Measurements from ENCODE around the gene CFHR3.
"Not testable (repeated sequence)": the region's sequence is repeated elsewhere in the genome, so short reads cannot be mapped to it uniquely, and the experiment has no call there.

DNA sequence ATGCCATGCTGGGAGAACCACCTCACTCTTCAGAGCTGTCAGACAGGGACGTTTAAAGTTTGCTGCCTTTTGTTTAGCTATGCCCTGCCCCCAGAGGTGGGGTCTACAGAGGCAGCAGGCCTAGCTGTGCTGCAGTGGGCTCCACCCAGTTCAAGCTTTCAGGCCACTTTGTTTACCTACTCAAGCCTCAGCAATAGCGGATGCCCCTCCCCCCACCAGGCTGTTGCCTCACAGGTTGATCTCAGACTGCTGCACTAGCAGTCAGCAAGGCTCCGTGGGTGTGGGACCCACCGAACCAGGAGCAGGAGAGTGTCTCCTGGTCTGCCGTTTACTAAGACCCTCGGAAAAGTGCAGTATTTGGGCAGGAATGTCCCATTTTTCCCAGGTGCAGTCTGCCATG lies 42.8 kb downstream of the CFHR3 start:
- TF ChIP-seq, protein P1, sequence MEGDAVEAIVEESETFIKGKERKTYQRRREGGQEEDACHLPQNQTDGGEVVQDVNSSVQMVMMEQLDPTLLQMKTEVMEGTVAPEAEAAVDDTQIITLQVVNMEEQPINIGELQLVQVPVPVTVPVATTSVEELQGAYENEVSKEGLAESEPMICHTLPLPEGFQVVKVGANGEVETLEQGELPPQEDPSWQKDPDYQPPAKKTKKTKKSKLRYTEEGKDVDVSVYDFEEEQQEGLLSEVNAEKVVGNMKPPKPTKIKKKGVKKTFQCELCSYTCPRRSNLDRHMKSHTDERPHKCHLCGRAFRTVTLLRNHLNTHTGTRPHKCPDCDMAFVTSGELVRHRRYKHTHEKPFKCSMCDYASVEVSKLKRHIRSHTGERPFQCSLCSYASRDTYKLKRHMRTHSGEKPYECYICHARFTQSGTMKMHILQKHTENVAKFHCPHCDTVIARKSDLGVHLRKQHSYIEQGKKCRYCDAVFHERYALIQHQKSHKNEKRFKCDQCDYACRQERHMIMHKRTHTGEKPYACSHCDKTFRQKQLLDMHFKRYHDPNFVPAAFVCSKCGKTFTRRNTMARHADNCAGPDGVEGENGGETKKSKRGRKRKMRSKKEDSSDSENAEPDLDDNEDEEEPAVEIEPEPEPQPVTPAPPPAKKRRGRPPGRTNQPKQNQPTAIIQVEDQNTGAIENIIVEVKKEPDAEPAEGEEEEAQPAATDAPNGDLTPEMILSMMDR (IDR thresholded peaks at IDR 0.05): not testable (repeated sequence)
- TF ChIP-seq, protein P2, sequence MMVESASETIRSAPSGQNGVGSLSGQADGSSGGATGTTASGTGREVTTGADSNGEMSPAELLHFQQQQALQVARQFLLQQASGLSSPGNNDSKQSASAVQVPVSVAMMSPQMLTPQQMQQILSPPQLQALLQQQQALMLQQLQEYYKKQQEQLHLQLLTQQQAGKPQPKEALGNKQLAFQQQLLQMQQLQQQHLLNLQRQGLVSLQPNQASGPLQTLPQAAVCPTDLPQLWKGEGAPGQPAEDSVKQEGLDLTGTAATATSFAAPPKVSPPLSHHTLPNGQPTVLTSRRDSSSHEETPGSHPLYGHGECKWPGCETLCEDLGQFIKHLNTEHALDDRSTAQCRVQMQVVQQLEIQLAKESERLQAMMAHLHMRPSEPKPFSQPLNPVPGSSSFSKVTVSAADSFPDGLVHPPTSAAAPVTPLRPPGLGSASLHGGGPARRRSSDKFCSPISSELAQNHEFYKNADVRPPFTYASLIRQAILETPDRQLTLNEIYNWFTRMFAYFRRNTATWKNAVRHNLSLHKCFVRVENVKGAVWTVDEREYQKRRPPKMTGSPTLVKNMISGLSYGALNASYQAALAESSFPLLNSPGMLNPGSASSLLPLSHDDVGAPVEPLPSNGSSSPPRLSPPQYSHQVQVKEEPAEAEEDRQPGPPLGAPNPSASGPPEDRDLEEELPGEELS (CRISPR knock-in tag; IDR thresholded peaks at IDR 0.05): not testable (repeated sequence)
- TF ChIP-seq, protein P3, sequence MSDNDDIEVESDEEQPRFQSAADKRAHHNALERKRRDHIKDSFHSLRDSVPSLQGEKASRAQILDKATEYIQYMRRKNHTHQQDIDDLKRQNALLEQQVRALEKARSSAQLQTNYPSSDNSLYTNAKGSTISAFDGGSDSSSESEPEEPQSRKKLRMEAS (CRISPR knock-in tag; IDR thresholded peaks at IDR 0.05): not testable (repeated sequence)
- not testable (repeated sequence) for TF ChIP-seq SOX15 (CRISPR knock-in tag; IDR thresholded peaks at IDR 0.05); ETV6 (CRISPR knock-in tag; IDR thresholded peaks at IDR 0.05); KAT7 (CRISPR knock-in tag; IDR thresholded peaks at IDR 0.05; ENCODE audit: borderline replicate concordance); RELA (CRISPR knock-in tag; IDR thresholded peaks at IDR 0.05; ENCODE audit: borderline replicate concordance); FOXJ3 (CRISPR knock-in tag; IDR thresholded peaks at IDR 0.05; ENCODE audit: borderline replicate concordance)
- TF ChIP-seq, protein P4, sequence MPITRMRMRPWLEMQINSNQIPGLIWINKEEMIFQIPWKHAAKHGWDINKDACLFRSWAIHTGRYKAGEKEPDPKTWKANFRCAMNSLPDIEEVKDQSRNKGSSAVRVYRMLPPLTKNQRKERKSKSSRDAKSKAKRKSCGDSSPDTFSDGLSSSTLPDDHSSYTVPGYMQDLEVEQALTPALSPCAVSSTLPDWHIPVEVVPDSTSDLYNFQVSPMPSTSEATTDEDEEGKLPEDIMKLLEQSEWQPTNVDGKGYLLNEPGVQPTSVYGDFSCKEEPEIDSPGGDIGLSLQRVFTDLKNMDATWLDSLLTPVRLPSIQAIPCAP (CRISPR knock-in tag; IDR thresholded peaks at IDR 0.05): not testable (repeated sequence)
- TF ChIP-seq, protein P5, sequence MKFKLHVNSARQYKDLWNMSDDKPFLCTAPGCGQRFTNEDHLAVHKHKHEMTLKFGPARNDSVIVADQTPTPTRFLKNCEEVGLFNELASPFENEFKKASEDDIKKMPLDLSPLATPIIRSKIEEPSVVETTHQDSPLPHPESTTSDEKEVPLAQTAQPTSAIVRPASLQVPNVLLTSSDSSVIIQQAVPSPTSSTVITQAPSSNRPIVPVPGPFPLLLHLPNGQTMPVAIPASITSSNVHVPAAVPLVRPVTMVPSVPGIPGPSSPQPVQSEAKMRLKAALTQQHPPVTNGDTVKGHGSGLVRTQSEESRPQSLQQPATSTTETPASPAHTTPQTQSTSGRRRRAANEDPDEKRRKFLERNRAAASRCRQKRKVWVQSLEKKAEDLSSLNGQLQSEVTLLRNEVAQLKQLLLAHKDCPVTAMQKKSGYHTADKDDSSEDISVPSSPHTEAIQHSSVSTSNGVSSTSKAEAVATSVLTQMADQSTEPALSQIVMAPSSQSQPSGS (CRISPR knock-in tag; IDR thresholded peaks at IDR 0.05; ENCODE audit: borderline replicate concordance, low read depth): not testable (repeated sequence)
- TF ChIP-seq, protein P6, sequence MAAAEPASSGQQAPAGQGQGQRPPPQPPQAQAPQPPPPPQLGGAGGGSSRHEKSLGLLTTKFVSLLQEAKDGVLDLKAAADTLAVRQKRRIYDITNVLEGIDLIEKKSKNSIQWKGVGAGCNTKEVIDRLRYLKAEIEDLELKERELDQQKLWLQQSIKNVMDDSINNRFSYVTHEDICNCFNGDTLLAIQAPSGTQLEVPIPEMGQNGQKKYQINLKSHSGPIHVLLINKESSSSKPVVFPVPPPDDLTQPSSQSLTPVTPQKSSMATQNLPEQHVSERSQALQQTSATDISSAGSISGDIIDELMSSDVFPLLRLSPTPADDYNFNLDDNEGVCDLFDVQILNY (CRISPR knock-in tag; IDR thresholded peaks at IDR 0.05): not testable (repeated sequence)
- TF ChIP-seq, protein P7, sequence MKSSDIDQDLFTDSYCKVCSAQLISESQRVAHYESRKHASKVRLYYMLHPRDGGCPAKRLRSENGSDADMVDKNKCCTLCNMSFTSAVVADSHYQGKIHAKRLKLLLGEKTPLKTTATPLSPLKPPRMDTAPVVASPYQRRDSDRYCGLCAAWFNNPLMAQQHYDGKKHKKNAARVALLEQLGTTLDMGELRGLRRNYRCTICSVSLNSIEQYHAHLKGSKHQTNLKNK (CRISPR knock-in tag; IDR thresholded peaks at IDR 0.05): not testable (repeated sequence)
- TF ChIP-seq, protein P8, sequence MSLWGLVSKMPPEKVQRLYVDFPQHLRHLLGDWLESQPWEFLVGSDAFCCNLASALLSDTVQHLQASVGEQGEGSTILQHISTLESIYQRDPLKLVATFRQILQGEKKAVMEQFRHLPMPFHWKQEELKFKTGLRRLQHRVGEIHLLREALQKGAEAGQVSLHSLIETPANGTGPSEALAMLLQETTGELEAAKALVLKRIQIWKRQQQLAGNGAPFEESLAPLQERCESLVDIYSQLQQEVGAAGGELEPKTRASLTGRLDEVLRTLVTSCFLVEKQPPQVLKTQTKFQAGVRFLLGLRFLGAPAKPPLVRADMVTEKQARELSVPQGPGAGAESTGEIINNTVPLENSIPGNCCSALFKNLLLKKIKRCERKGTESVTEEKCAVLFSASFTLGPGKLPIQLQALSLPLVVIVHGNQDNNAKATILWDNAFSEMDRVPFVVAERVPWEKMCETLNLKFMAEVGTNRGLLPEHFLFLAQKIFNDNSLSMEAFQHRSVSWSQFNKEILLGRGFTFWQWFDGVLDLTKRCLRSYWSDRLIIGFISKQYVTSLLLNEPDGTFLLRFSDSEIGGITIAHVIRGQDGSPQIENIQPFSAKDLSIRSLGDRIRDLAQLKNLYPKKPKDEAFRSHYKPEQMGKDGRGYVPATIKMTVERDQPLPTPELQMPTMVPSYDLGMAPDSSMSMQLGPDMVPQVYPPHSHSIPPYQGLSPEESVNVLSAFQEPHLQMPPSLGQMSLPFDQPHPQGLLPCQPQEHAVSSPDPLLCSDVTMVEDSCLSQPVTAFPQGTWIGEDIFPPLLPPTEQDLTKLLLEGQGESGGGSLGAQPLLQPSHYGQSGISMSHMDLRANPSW (CRISPR knock-in tag; conservative IDR thresholded peaks at IDR 0.05; ENCODE audit: low read depth): not testable (repeated sequence)

Data from WTC11 (cell line).